WTC11 (cell line): Measurements from ENCODE around the gene TMEM100.

Experiments
- ATF6 ChIP-seq: sonication (generic); formaldehyde crosslinking; IDR thresholded peaks from 2 replicates; pipeline ENCODE4 v1.8.1; 2023; ENCODE audit warnings: mild to moderate bottlenecking, missing genetic modification reagents
- CBFB ChIP-seq: sonication (generic); formaldehyde crosslinking; IDR thresholded peaks from 2 replicates; pipeline ENCODE4 v1.8.1; 2022; ENCODE audit warnings: mild to moderate bottlenecking, low read depth, missing genetic modification reagents
- MYBL2 ChIP-seq: sonication (generic); formaldehyde crosslinking; IDR thresholded peaks from 2 replicates; pipeline ENCODE4 v1.8.1; 2023; ENCODE audit warnings: mild to moderate bottlenecking, moderate library complexity, missing genetic modification reagents
- NR1H2 ChIP-seq: sonication (generic); formaldehyde crosslinking; IDR thresholded peaks from 2 replicates; pipeline ENCODE4 v1.9.0; 2021; ENCODE audit warnings: mild to moderate bottlenecking, moderate library complexity, missing genetic modification reagents
- ZNF121 ChIP-seq: sonication (generic); formaldehyde crosslinking; IDR thresholded peaks from 2 replicates; pipeline ENCODE4 v1.8.0; 2023; ENCODE audit warnings: missing genetic modification reagents
- TF ChIP-seq, protein P1 (sequence below): sonication (generic); formaldehyde crosslinking; IDR thresholded peaks from 2 replicates; pipeline ENCODE4 v1.8.0; 2022; ENCODE audit warnings: mild to moderate bottlenecking, missing genetic modification reagents
- TF ChIP-seq, protein P2 (sequence below): fragments of 200-600 bp; IDR thresholded peaks from 2 replicates; pipeline ENCODE4 v1.8.0; 2022; ENCODE audit warnings: antibody characterized with exemption
- TF ChIP-seq, protein P3 (sequence below): sonication (generic); formaldehyde crosslinking; IDR thresholded peaks from 2 replicates; pipeline ENCODE4 v1.8.0; 2022; ENCODE audit warnings: mild to moderate bottlenecking, missing genetic modification reagents
- TF ChIP-seq, protein P4 (sequence below): sonication (generic); formaldehyde crosslinking; IDR thresholded peaks from 2 replicates; pipeline ENCODE4 v1.8.1; 2022; ENCODE audit warnings: low read depth, missing genetic modification reagents, borderline replicate concordance

DNA sequence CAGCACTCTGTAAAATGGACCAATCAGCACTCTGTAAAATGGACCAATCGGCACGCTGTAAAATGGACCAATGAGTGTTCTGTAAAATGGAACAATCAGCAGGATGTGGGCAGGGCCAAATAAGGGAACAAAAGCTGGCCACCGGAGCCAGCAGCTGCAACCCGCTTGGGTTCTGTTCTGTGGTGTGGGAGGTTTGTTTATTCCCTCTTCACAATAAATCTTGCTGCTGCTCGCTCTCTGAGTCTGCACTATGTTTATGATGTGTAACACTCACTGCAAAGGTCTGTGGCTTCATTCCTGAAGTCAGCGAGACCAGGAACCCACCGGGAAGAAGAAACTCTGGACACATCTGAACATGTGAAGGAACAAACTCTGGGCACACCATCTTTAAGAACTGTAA lies 20.5 kb downstream of the TMEM100 start:
- TF ChIP-seq NR1H2 (CRISPR knock-in tag): no peak
- TF ChIP-seq, protein P1, sequence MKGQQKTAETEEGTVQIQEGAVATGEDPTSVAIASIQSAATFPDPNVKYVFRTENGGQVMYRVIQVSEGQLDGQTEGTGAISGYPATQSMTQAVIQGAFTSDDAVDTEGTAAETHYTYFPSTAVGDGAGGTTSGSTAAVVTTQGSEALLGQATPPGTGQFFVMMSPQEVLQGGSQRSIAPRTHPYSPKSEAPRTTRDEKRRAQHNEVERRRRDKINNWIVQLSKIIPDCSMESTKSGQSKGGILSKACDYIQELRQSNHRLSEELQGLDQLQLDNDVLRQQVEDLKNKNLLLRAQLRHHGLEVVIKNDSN (CRISPR knock-in tag): no peak
- TF ChIP-seq, protein P2, sequence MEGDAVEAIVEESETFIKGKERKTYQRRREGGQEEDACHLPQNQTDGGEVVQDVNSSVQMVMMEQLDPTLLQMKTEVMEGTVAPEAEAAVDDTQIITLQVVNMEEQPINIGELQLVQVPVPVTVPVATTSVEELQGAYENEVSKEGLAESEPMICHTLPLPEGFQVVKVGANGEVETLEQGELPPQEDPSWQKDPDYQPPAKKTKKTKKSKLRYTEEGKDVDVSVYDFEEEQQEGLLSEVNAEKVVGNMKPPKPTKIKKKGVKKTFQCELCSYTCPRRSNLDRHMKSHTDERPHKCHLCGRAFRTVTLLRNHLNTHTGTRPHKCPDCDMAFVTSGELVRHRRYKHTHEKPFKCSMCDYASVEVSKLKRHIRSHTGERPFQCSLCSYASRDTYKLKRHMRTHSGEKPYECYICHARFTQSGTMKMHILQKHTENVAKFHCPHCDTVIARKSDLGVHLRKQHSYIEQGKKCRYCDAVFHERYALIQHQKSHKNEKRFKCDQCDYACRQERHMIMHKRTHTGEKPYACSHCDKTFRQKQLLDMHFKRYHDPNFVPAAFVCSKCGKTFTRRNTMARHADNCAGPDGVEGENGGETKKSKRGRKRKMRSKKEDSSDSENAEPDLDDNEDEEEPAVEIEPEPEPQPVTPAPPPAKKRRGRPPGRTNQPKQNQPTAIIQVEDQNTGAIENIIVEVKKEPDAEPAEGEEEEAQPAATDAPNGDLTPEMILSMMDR: no peak
- no peak for TF ChIP-seq CBFB
- no peak for TF ChIP-seq ZNF121
- TF ChIP-seq, protein P3, sequence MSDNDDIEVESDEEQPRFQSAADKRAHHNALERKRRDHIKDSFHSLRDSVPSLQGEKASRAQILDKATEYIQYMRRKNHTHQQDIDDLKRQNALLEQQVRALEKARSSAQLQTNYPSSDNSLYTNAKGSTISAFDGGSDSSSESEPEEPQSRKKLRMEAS (CRISPR knock-in tag): no peak
- TF ChIP-seq ATF6 (CRISPR knock-in tag): no peak
- TF ChIP-seq, protein P4, sequence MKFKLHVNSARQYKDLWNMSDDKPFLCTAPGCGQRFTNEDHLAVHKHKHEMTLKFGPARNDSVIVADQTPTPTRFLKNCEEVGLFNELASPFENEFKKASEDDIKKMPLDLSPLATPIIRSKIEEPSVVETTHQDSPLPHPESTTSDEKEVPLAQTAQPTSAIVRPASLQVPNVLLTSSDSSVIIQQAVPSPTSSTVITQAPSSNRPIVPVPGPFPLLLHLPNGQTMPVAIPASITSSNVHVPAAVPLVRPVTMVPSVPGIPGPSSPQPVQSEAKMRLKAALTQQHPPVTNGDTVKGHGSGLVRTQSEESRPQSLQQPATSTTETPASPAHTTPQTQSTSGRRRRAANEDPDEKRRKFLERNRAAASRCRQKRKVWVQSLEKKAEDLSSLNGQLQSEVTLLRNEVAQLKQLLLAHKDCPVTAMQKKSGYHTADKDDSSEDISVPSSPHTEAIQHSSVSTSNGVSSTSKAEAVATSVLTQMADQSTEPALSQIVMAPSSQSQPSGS (CRISPR knock-in tag): no peak
- TF ChIP-seq MYBL2 (CRISPR knock-in tag): no peak
